OCI-LY1 (cell line): Measurements from ENCODE around the gene THEM5.
"Not testable (repeated sequence)": the region's sequence is repeated elsewhere in the genome, so short reads cannot be mapped to it uniquely, and the experiment has no call there.

Experiments
- CTCF ChIP-seq: fragments of 200-600 bp; sonication (generic), shearing (Covaris generic); IDR thresholded peaks from 2 replicates; pipeline ENCODE4 v1.5.1; 2017; ENCODE audit warnings: mild to moderate bottlenecking, antibody characterized with exemption, low read length, moderate library complexity, mixed read lengths
- EZH2 ChIP-seq: fragments of 200-600 bp; sonication (generic), shearing (Covaris generic); IDR thresholded peaks from 2 replicates; pipeline ENCODE4 v1.8.0; 2017; ENCODE audit warnings: borderline replicate concordance, mixed run types, mild to moderate bottlenecking, antibody characterized with exemption, low read length, moderate library complexity, mixed read lengths

- not testable (repeated sequence) for TF ChIP-seq EZH2, CTCF
These were observed 31.4 kb upstream of the THEM5 start for GRCh38 chr1:151884879-151885278.
